HG03565 (cell line): ENCODE data around the gene CPNE2.
"Not testable (repeated sequence)": the region's sequence is repeated elsewhere in the genome, so short reads cannot be mapped to it uniquely, and the experiment has no call there.

Experiments used
- ATAC-seq: cut with Tn5 transposase; IDR thresholded peaks from one replicate; pipeline ENCODE4 v1.9.1; 2021; ENCODE audit warnings: mild to moderate bottlenecking, moderate library complexity; ENCODE audit not compliant: unreplicated experiment

Gene CPNE2

GRCh38 chr16:57165483-57165882 is 73.1 kb downstream of the CPNE2 start:
- ATAC-seq: no peak

DNA sequence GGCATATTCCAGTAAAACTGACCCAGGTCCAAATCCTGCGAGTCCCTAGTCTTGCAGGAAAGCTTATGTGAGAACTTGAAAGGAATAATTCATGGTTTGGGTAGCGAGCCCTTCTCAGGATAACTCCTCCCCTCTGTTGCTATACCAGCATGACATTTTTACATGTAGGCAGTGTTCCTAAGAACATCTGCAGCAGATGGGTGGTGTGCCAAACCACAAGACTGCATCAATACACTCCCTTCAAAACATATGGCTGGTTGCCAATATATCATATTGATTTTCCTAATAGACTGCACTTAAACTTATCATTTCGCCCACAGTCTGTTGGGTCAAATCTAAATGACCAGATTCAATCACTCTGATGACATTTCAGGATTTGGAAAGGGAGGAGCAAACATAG is 73.6 kb downstream of the CPNE2 start:
- no peak for ATAC-seq

GRCh38 chr16:57166451-57166850 is 74.1 kb downstream of the CPNE2 start:
- ATAC-seq: no peak

GRCh38 chr16:57166951-57167350 is 74.6 kb downstream of the CPNE2 start:
- no peak for ATAC-seq

GRCh38 chr16:57167538-57167937 is 75.2 kb downstream of the CPNE2 start:
- ATAC-seq: no peak

DNA sequence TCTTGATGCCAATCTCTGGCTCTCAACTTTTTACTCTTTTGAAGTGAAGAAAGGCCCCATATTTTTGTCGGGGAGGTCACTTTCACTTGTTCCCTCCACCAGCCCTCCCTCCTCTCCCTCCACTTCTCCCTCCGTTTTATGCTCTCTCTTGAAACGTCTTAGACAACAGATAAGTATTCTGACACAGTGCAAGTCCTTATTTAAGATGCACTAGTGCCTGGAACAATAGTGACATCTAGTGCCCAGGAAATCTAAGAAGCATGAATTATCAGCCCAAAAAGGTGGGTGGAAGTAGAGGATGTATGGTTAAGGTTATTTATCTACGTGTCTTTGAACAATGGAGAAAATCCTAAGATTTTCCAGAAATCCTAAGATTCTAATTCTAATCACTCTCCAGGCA is 75.6 kb downstream of the CPNE2 start:
- no peak for ATAC-seq

DNA sequence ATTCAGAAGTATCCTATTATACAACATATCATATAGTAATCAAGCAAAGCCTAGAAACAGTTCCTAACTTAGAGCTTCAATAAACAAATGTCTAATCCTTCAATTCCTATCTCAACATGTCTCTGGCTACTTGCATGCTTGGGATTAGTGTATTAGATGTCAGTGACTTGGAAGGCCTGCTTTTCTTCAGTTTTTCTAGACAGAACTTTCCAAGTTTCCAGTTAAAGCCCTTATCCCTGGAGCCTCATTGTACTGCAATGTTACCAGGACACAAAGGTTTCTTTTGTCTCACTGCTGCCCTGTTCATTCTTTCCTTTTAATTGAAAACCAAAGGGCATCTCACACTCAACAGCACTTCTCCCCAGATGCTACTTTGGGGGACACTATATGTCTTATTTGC is 76.9 kb downstream of the CPNE2 start:
- ATAC-seq: no peak

- no peak for ATAC-seq
Measured at GRCh38 chr16:57172721-57173290, 80.4 kb downstream of the CPNE2 start.

DNA sequence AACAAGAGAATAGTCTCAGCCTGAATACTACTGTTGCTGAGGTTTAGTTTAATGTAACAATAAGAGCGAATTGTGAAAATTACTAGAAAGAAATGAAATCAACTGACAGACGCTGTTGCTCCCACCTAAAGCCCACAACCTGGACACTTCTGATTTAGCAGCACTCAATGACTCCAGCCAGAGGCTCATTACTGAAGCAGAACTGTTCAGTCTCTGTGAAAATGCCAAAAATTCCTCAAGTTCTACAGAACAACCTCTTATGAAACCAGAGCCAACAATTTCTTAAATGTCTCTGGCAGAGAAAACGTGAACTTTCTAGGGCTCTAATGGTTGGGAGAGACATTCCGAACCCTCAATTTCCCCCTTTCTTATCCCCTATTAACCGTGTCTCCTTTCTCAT is 83.5 kb downstream of the CPNE2 start:
- no peak for ATAC-seq

DNA sequence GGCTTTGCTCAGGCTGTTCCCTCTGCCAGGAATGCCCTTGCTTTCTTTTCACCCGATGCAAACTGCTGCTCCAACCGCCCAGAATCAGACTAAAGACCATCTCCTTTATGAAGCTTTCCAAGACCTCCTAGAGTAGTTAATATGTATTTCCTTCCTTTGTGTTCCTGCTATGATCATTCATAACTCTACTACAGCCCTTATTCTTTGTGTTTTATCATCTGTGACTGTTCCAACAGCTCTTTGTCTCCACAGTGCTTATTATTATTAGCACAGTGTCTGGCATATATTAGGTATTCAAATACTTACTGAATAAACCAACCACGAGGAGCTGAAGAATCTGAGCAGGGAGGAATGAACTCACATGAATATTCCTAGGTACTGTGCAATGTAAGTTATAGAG is 85.8 kb downstream of the CPNE2 start:
- no peak for ATAC-seq

DNA sequence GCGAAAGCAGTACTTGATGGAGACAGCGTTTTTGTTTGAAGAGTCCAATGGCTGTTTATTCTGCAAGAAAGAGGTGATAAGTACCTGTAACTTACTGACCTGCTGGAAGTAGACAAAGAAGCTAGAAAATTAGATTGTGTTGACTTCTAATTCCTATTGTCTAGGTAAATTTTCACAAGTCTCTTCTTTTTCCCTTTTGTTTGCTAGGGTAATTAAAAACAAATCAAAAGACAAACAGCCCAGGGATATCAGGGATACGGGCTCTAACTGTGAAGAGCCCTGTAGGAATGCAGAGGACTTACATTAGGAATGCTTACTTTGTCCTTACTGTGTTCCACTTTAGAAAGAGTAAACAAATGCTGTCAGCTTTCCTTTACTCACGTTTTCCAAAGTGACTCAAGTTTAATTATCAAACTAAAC is 86.4 kb downstream of the CPNE2 start:
- ATAC-seq: no peak

- ATAC-seq: no peak
Measured at GRCh38 chr16:57179215-57179828, 86.9 kb downstream of the CPNE2 start.

GRCh38 chr16:57184113-57184512 is 91.7 kb downstream of the CPNE2 start:
- ATAC-seq: no peak

GRCh38 chr16:57184887-57185445 is 92.6 kb downstream of the CPNE2 start:
- no peak for ATAC-seq

- ATAC-seq: peak; percentile 22
Measured at GRCh38 chr16:57185446-57185944, 93.1 kb downstream of the CPNE2 start.

DNA sequence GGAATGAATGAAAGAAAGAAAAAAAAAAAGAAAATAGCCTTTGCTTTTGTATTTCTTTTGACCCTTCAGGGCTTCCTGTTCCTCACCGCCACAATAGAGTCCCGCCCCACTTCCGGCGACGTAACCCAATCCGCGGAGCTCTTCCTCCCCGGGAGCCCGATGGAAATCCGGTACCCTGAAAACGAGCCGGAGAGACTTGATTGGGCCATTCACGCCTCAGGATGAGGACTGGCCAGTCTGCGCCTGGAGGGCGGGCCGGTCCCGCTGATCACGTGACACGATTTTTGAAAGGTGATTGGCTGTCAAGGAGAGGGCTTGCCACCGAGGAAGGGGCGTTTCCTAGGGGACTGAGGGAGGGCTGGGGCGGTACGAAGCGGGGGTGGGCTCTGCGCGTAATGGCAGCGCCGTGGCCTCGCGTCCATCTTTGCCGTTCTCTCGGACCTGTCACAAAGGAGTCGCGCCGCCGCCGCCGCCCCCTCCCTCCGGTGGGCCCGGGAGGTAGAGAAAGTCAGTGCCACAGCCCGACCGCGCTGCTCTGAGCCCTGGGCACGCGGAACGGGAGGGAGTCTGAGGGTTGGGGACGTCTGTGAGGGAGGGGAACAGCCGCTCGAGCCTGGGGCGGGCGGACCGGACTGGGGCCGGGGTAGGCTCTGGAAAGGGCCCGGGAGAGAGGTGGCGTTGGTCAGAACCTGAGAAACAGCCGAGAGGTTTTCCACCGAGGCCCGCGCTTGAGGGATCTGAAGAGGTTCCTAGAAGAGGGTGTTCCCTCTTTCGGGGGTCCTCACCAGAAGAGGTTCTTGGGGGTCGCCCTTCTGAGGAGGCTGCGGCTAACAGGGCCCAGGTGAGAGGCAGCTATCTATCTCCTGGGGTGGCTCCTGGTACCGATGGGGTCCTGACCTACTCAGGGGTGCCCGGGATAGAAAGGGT is 93.8 kb downstream of the CPNE2 start, which contains the start of the genes PSME3IP1 and RSPRY1:
TSS of gene PSME3IP1 (minus strand) at position 95 of the 927 bp plus-strand sequence. CDS start 12,185 bp downstream, outside the sequence.
TSS of gene RSPRY1 (plus strand) at position 385 of the 927 bp plus-strand sequence. CDS start 18,330 bp downstream, outside the sequence.
- peak; percentile 84 for ATAC-seq

GRCh38 chr16:57186872-57187854 is 94.8 kb downstream of the CPNE2 start:
- no peak for ATAC-seq

DNA sequence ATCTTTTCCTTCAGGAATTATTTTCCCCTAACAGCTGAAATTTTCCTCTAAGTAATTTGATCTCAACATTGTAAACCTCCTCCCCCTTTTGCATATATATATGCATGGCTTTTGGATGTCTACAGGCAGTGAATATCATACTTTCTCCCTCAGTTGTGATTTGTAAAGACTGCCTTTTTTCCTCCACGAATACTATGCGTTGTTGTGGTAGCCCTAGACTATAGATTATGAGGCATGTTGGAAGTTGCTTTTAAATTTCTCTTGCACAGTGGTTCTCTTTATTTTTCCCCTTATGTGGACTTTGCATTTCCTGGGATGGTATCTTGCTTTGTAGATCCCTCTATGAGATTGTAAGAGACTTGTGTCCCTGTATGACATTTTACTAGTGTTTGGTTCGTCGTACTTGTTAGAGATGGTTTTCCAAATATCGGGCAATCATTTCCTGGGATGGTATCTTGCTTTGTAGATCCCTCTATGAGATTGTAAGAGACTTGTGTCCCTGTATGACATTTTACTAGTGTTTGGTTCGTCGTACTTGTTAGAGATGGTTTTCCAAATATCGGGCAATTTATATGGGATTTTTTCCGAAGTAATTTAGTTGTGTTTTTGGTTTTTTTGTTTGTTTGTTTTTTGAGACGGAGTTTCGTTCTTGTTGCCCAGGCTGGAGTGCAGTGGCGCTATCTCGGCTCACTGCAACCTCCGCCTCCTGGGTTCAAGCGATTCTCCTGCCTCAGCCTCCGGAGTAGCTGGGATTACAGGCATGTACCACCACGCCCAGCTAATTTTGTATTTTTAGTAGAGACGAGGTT is 95.7 kb downstream of the CPNE2 start:
- ATAC-seq: not testable (repeated sequence)

- ATAC-seq: no peak
Measured at GRCh38 chr16:57188711-57189002, 96.3 kb downstream of the CPNE2 start.
